ENCODE data around the gene DNAJB9.

DNA sequence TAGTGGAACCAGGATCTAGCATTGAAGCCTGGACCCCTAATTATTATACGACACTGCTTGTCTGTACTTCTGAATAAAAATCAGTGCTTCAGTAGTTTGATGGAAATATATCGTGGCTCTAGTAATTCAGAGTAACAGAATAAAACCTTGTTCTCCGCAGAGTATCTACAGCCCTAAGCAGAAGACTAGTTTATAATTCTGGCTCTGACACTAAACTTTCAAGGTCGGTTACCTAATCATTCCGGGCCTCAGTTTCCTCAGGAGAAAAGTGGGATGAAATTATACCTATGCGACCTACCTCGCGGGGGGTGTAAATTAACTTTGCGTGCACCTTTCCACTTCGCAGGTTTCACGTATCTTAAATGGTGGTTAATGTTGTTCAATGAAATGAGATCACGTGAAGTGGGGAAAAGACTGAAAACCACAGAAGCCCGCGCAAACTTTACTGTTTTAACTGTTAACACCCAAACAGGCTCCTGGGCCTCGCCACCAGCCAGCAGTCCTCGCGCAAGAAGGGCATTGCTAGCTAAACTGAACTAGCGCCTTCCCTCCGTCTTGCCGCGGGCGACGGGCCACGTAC is 783 bp upstream of the DNAJB9 start:
- TF ChIP-seq, protein P1, sequence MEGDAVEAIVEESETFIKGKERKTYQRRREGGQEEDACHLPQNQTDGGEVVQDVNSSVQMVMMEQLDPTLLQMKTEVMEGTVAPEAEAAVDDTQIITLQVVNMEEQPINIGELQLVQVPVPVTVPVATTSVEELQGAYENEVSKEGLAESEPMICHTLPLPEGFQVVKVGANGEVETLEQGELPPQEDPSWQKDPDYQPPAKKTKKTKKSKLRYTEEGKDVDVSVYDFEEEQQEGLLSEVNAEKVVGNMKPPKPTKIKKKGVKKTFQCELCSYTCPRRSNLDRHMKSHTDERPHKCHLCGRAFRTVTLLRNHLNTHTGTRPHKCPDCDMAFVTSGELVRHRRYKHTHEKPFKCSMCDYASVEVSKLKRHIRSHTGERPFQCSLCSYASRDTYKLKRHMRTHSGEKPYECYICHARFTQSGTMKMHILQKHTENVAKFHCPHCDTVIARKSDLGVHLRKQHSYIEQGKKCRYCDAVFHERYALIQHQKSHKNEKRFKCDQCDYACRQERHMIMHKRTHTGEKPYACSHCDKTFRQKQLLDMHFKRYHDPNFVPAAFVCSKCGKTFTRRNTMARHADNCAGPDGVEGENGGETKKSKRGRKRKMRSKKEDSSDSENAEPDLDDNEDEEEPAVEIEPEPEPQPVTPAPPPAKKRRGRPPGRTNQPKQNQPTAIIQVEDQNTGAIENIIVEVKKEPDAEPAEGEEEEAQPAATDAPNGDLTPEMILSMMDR (IDR thresholded peaks at IDR 0.05) = no peak
- no peak for TF ChIP-seq POLR2A (IDR thresholded peaks at IDR 0.05)
